ENCODE measurements around the gene RGS9.
A peak's percentile ranks its signal among the peaks of the same experiment; 100 is the strongest.

The RGS9 gene

GRCh38 chr17:65222214-65222738 lies 85.1 kb downstream of the RGS9 start:
- no peak for DNase-seq

DNA sequence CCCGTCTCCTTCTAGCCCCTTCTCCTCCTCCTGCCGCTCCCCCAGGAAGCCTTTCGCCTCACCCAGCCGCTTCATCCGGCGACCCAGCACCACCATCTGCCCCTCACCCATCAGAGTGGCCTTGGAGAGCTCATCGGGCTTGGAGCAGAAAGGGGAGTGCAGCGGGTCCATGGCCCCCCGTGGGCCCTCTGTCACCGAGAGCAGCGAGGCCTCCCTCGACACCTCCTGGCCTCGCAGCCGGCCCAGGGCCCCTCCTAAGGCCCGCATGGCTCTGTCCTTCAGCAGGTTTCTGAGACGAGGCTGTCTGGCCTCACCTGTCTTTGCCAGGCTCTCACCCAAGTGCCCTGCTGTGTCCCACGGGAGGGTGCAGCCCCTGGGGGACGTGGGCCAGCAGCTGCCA lies 87.9 kb downstream of the RGS9 start:
- no peak for DNase-seq

DNA sequence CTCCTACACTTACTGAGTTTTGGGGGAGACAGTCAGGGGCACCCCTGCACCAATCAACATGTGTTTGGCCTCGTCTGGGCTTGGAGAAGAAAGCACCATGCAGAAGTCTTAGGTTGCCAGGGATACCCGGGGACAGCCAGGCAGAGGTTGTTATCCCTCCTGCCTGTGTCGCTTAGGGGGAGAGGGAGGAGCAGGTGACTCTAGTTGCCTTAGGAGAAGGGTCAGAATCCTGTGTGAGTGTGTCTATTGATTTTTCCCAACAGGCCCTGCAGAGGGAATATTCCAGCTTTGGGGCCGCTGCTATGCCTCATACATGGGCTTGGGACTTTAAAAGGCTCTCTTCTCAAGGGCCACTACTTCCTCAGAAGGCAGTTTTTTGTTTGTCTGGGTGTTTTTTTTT lies 89.1 kb downstream of the RGS9 start:
- no peak for DNase-seq

- no peak for DNase-seq
Measured at GRCh38 chr17:65227637-65228036, 90.5 kb downstream of the RGS9 start.

DNA sequence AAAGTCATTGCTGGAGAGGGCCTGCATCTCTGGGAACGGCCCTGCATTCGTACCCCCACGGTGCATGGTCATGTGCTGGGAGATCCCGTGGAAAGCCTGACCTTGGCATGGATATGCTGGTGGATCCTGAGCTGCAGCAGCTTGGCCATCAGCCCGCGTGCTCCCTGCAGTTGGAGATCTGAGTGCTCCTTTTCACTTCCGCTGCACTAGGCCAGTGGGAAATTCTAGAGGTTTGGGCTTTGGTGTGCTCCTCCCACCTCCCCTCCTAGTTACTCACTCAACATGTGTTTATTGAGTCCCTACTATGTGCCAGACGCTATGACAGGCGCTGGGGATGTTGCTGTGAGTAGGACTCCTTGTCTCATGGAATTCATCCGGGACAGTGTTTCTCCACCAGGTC lies 91.1 kb downstream of the RGS9 start:
- DNase-seq, result no peak

- DNase-seq, result peak; percentile 45
Measured at GRCh38 chr17:65228734-65229620, 91.8 kb downstream of the RGS9 start.

GRCh38 chr17:65229621-65229995 lies 92.4 kb downstream of the RGS9 start:
- no peak for DNase-seq

DNA sequence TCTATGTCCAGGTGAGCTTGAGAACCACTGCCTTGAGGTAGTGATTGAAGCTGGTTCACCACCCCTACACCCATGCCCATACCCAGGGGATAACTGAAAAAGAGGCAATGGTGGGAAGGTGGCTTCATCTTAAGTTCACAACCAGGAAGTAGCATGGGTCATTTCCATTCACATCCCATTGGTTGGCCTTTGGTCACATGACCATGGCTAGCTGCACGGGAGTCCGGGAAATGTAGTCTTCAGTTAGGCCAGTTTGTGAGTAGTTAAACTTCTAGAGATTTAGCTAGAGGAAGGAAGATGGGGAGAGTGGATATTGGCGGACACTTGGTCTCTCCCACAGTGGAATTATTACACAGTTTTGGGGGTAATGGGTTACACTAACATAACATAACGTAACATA lies 92.9 kb downstream of the RGS9 start:
- DNase-seq, result no peak

DNA sequence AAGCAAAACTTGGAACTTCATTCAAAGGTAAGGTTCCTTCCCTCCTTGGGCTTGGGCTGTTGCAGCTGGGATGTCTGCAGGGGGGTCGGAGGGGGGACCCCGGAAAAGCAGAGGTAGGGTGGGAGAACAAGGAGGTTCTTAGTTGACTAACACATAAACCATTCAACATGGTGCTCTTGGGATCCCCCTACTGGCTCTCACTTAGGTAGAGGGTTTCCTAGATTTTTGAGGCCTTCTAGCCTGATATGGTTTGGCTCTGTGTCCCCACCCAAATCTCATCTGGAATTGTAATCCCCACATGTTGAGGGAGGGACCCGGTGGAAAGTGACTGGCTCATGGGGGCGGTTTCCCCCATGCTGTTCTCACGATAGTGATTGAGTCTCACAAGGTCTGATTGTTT lies 93.9 kb downstream of the RGS9 start:
- no peak for DNase-seq

DNA sequence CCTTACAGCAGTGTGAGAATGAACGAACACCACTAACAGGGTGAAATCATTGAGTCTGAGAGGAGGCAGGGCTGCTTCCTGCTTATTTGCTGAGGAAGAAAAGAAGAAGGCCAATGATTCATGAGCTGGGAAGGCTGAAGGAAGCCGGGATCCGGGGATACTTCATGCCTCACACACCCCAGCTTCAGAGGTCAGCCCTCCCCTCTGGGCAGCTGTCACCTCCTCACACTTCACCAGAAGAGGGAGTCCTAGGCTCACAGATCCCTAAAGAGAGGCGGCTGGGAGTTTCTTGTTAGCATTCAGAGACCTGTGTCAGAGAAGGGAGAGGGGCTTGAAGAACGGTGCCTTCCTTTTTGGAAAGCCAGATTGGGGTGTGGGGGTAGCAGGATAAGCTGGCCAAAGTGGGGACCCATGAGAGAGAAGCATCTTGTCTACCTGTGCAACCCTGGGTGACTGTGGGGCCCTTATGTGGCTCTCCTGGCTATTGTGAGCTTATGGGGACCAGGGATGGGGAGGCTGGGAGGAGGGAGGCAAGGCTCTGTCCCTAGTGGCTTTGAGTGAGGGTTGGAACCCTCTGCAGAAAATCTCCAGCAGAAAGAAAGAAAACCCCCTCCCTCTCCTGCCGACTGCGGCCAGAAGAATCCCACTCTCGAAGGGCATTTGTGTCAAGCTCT lies 94.6 kb downstream of the RGS9 start:
- DNase-seq, result peak; percentile 39

GRCh38 chr17:65235284-65235683 lies 98.1 kb downstream of the RGS9 start:
- DNase-seq, result no peak

- no peak for DNase-seq
Measured at GRCh38 chr17:65236321-65236720, 99.2 kb downstream of the RGS9 start.

- peak; percentile 19 for DNase-seq
Measured at GRCh38 chr17:65243838-65244625, 106.9 kb downstream of the RGS9 start.

- DNase-seq, result no peak
Measured at GRCh38 chr17:65246252-65246651, 109.1 kb downstream of the RGS9 start.

- no peak for DNase-seq
Measured at GRCh38 chr17:65249774-65250173, 112.6 kb downstream of the RGS9 start.

GRCh38 chr17:65254166-65254565 lies 117.0 kb downstream of the RGS9 start:
- DNase-seq, result no peak

GRCh38 chr17:65259281-65259680 lies 122.1 kb downstream of the RGS9 start:
- DNase-seq, result no peak

DNA sequence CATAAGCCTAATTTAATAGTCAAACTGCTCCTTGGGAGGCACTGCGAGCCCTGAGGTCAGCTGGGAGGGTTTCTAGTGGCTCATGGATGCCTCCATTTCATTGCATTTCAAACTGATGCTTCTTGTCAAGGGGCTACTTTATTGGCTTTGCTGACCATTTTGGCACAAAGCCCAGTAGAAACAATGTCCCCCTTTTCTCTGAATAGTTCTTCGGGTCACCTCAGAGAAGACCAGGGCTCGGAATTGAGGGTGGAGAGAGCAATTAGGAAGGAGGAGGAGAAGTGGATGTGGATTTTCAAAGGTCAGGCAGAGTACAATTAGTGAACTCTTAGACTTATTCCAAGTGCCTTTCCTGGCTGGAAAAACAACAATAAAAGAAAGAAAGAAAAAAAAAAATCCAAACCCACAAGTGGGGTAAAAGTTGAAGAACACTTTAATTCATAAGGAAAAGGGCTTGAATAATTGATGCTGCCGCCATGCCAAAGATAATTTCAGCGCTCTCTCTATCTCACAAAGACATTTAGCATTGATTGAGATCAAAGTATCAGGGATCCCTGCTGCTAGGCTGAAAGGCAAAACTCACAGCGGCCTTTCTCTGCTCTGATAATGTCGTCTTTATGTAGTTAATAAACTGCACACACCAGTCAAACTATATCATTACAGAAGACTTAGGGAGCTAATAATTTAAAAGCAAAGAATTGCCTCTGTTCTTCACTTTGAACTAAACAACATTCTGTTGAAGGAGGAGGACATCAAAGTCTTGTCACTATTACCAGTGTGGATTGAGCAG lies 122.7 kb downstream of the RGS9 start:
- no peak for DNase-seq

GRCh38 chr17:65260626-65261025 lies 123.5 kb downstream of the RGS9 start:
- DNase-seq, result no peak

- no peak for DNase-seq
Measured at GRCh38 chr17:65261152-65261551, 124.0 kb downstream of the RGS9 start.

DNA sequence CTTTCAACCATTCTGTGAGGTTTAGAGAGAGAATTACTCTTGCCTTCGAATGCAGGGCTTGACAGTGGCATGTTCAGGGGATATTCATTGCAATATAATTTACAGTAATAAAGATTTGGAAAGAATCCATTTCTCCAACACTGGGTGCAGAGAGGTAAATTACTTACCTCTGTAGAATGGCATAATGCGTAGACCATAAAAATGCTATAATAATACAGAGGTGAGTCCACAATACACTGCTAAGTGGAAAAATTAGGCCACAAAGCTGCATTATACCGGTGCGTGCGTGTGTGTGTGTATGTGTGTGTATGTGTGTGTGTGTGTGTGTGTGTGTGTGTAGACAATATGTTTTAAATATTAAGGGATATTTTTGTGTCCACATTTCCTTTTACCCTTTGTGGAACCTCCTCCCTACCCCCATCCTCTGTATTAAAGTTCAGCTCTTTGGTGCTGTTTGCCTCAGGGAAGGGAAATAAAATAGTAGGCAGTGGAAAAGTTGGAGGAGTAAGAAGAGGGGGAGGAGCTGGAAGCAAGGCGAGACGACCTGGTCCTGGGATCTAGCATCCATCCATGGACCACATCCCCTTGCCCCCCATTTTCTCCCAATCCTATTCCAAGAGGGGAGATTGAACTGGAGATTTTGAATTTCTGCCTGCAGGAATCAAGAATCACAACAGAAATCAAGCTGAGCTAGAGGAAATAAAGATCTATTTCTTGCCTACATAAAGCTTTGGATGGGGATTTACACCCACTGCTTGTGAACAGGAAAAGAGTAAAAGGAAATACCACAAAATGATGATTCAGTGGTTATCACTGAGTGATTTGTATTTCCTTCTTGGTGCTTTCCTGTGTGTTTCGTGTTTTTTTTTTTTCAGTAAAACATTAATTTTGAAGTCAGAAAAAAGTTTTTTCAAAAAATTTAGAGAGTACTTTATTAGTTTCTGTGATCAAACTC lies 124.8 kb downstream of the RGS9 start:
- DNase-seq, result no peak
